22Rv1 (cell line): Measurements from ENCODE around the gene ATP5PO.
"Not testable (repeated sequence)": the region's sequence is repeated elsewhere in the genome, so short reads cannot be mapped to it uniquely, and the experiment has no call there.

ENCODE experiments used
- H3K27ac ChIP-seq: fragments of 450-650 bp; 2 replicates; pipeline ENCODE4 v1.5.1; 2017
- CTCF ChIP-seq: fragments of 450-650 bp; IDR thresholded peaks from 2 replicates; pipeline ENCODE4 v1.5.1; 2017; ENCODE audit warnings: mild to moderate bottlenecking
- ZFX ChIP-seq: fragments of 450-650 bp; IDR thresholded peaks from 2 replicates; pipeline ENCODE4 v1.6.1; 2017; ENCODE audit warnings: antibody characterized with exemption, borderline replicate concordance

The ATP5PO gene

GRCh38 chr21:33875026-33875695 is 40.4 kb downstream of the ATP5PO start:
- TF ChIP-seq CTCF (no peak), ZFX (no peak)
- H3K27ac ChIP-seq = no peak overlapping the region

- TF ChIP-seq ZFX = no peak
- no peak overlapping the region for H3K27ac ChIP-seq
Observed at GRCh38 chr21:33874161-33874560, 41.4 kb downstream of the ATP5PO start.

GRCh38 chr21:33872881-33873515 is 42.6 kb downstream of the ATP5PO start:
- H3K27ac ChIP-seq = no peak overlapping the region
- TF ChIP-seq CTCF (no peak), ZFX (no peak)

GRCh38 chr21:33871171-33871570 is 44.4 kb downstream of the ATP5PO start:
- no peak for TF ChIP-seq ZFX
- no peak for TF ChIP-seq CTCF
- no peak overlapping the region for H3K27ac ChIP-seq

- H3K27ac ChIP-seq = no peak overlapping the region
- TF ChIP-seq ZFX = no peak
Observed at GRCh38 chr21:33870768-33871167, 44.8 kb downstream of the ATP5PO start.

- no peak for TF ChIP-seq CTCF
- no peak overlapping the region for H3K27ac ChIP-seq
Observed at GRCh38 chr21:33869873-33870272, 45.7 kb downstream of the ATP5PO start.

- H3K27ac ChIP-seq = not testable (repeated sequence)
Observed at GRCh38 chr21:33867868-33868267, 47.7 kb downstream of the ATP5PO start.

GRCh38 chr21:33866826-33867225 is 48.8 kb downstream of the ATP5PO start:
- H3K27ac ChIP-seq = no peak overlapping the region
- TF ChIP-seq CTCF (no peak), ZFX (no peak)

- TF ChIP-seq ZFX (no peak), CTCF (no peak)
- H3K27ac ChIP-seq = no peak overlapping the region
Observed at GRCh38 chr21:33865996-33866575, 49.5 kb downstream of the ATP5PO start.
